ENCODE data around the gene SLC26A1.

GRCh38 chr4:1027915-1028238 lies 34.7 kb upstream of the SLC26A1 start:
- TF ChIP-seq CTCF (IDR thresholded peaks at IDR 0.05) (no peak), POLR2A (IDR thresholded peaks at IDR 0.05) (no peak), POLR2AphosphoS5 (IDR thresholded peaks at IDR 0.05) (no peak), EP300 (IDR thresholded peaks at IDR 0.05) (no peak)

All from suprapubic skin (tissue), 4 donors.